Loucy (cell line): ENCODE measurements around the gene GAS2L2.

Experiments used
- H2AFZ ChIP-seq: fragments of 200-600 bp; sonication (generic); 2 replicates; pipeline ENCODE4 v1.6.0; 2016; ENCODE audit warnings: antibody characterized with exemption, mild to moderate bottlenecking, low read length, moderate library complexity
- H3F3A ChIP-seq: fragments of 200-600 bp; 2 replicates; pipeline ENCODE4 v1.6.0; 2016; ENCODE audit warnings: antibody characterized with exemption, low read depth, mild to moderate bottlenecking
- H3K27me3 ChIP-seq: fragments of 200-600 bp; sonication (generic); 2 replicates; pipeline ENCODE4 v1.6.1; 2014; ENCODE audit warnings: low read length, mild to moderate bottlenecking; ENCODE audit not compliant: insufficient read depth, poor library complexity, severe bottlenecking
- H3K36me3 ChIP-seq: fragments of 200-600 bp; sonication (generic); 2 replicates; pipeline ENCODE4 v1.6.1; 2016; ENCODE audit warnings: low read length; ENCODE audit not compliant: insufficient read depth
- H3K4me1 ChIP-seq: fragments of 200-600 bp; sonication (generic); 2 replicates; pipeline ENCODE4 v1.5.1; 2014; ENCODE audit warnings: low read length, mild to moderate bottlenecking; ENCODE audit not compliant: insufficient read depth, poor library complexity, severe bottlenecking
- H3K4me2 ChIP-seq: fragments of 200-600 bp; sonication (generic); 2 replicates; pipeline ENCODE4 v1.6.0; 2014; ENCODE audit warnings: antibody characterized with exemption, low read length, low read depth, mild to moderate bottlenecking; ENCODE audit not compliant: poor library complexity, severe bottlenecking
- H3K4me3 ChIP-seq: fragments of 200-600 bp; sonication (generic); 2 replicates; pipeline ENCODE4 v1.5.1; 2014; ENCODE audit warnings: low read length, mild to moderate bottlenecking, mixed read lengths; ENCODE audit not compliant: poor library complexity, severe bottlenecking
- H3K79me2 ChIP-seq: fragments of 200-600 bp; sonication (generic); 2 replicates; pipeline ENCODE4 v1.6.1; 2014; ENCODE audit warnings: low read length; ENCODE audit not compliant: insufficient read depth
- H3K9ac ChIP-seq: fragments of 200-600 bp; sonication (generic); 2 replicates; pipeline ENCODE4 v1.6.0; 2014; ENCODE audit warnings: mild to moderate bottlenecking, low read depth, low read length, moderate library complexity; ENCODE audit not compliant: poor library complexity, severe bottlenecking
- H3K9me2 ChIP-seq: fragments of 200-600 bp; sonication (generic); replicated peaks from 2 replicates; pipeline ENCODE4 v1.6.1; 2016; ENCODE audit warnings: low read depth, low read length, mixed read lengths
- H3K9me3 ChIP-seq: fragments of 200-600 bp; sonication (generic); 2 replicates; pipeline ENCODE4 v1.6.1; 2014; ENCODE audit warnings: mild to moderate bottlenecking, antibody characterized with exemption, low read length, low read depth; ENCODE audit not compliant: insufficient read depth
- H4K20me1 ChIP-seq: fragments of 200-600 bp; sonication (generic); 2 replicates; pipeline ENCODE4 v1.6.0; 2014; ENCODE audit warnings: antibody characterized with exemption, low read length, mild to moderate bottlenecking; ENCODE audit not compliant: insufficient read depth, poor library complexity, severe bottlenecking
- EZH2phosphoT487 ChIP-seq: fragments of 200-600 bp; IDR thresholded peaks from 2 replicates; pipeline ENCODE4 v1.6.1; 2018; ENCODE audit warnings: antibody characterized with exemption, mild to moderate bottlenecking, moderate library complexity, borderline replicate concordance
- TF ChIP-seq, protein P1 (sequence below): fragments of 200-600 bp; sonication (generic); conservative IDR thresholded peaks from 2 replicates; pipeline ENCODE4 v1.5.1; 2014; ENCODE audit warnings: mild to moderate bottlenecking, antibody characterized with exemption, low read length

GAS2L2 gene

DNA sequence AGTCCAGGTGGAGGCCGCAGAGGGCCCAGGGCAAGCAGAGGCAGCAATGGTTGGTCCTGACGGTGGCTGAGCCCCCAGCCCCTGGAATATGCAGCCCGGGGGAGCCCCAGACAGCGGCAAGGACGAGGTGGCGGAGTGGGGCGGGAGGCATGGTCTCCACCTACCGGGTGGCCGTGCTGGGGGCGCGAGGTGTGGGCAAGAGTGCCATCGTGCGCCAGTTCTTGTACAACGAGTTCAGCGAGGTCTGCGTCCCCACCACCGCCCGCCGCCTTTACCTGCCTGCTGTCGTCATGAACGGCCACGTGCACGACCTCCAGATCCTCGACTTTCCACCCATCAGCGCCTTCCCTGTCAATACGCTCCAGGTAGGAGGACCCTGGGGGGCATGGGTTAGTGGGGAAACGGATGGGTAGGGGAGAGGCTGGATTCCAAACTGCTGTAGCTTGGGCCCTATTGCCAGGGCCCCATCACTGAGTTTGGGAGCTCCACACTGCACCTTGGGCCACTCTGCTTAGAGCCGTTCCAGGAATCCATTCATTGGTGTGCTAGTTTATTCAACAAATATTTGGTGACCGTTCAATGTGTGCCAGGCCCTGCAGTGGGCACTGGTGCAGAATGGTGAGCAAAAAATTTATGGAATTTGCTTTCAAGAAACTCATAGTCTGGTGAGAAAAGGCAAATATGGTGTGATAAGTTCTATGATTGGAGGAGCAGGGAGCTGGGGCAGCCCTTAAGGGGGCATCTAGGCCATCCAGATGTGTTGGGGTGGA, 17.8 kb downstream of the GAS2L2 start:
- Histone ChIP-seq H3K9me2 (no peaks in the 10 kb centered on the region), H3F3A (no peaks in the 10 kb centered on the region), H3K9ac (no peak overlapping the region), H3K27me3 (no peaks in the 10 kb centered on the region), H3K79me2 (no peaks in the 10 kb centered on the region), H3K9me3 (no peaks in the 10 kb centered on the region), H3K4me1 (no peaks in the 10 kb centered on the region), H4K20me1 (no peaks in the 10 kb centered on the region), H2AFZ (no peak overlapping the region), H3K4me2 (no peak overlapping the region), H3K36me3 (no peaks in the 10 kb centered on the region), H3K4me3 (no peak overlapping the region)
- TF ChIP-seq EZH2phosphoT487 = no peak

DNA sequence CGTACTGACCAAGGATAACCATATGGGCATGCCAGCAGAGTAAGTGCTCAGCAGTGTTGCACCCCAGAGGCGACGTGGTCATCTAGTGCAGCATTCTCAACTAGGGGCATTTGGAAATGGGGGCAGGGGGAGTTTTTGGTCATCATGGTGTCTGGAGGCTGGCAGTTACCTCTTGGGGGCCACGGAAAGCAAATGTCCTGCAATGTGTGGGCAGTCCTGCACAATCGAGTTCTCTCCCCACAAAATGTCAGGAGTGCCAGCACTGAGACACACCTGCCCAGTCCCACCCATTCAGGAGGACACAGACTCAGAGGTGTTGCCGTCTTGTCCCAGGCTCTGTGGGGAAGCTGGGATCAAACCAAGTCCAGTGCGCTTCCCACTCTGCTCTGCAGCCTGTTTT, 18.6 kb downstream of the GAS2L2 start:
- no peaks in the 10 kb centered on the region for H3K36me3 ChIP-seq
- H3K4me1 ChIP-seq = no peaks in the 10 kb centered on the region
- no peaks in the 10 kb centered on the region for H3K9me3 ChIP-seq
- no peak overlapping the region for H2AFZ ChIP-seq
- TF ChIP-seq EZH2phosphoT487 = no peak
- TF ChIP-seq, protein P1, sequence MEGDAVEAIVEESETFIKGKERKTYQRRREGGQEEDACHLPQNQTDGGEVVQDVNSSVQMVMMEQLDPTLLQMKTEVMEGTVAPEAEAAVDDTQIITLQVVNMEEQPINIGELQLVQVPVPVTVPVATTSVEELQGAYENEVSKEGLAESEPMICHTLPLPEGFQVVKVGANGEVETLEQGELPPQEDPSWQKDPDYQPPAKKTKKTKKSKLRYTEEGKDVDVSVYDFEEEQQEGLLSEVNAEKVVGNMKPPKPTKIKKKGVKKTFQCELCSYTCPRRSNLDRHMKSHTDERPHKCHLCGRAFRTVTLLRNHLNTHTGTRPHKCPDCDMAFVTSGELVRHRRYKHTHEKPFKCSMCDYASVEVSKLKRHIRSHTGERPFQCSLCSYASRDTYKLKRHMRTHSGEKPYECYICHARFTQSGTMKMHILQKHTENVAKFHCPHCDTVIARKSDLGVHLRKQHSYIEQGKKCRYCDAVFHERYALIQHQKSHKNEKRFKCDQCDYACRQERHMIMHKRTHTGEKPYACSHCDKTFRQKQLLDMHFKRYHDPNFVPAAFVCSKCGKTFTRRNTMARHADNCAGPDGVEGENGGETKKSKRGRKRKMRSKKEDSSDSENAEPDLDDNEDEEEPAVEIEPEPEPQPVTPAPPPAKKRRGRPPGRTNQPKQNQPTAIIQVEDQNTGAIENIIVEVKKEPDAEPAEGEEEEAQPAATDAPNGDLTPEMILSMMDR = no peak
- H3K4me2 ChIP-seq = no peak overlapping the region
- no peaks in the 10 kb centered on the region for H3K27me3 ChIP-seq
- no peaks in the 10 kb centered on the region for H3K79me2 ChIP-seq
- H3K4me3 ChIP-seq = no peak overlapping the region
- no peaks in the 10 kb centered on the region for H4K20me1 ChIP-seq
- no peak overlapping the region for H3K9ac ChIP-seq
- H3K9me2 ChIP-seq = no peaks in the 10 kb centered on the region
- H3F3A ChIP-seq = no peaks in the 10 kb centered on the region

DNA sequence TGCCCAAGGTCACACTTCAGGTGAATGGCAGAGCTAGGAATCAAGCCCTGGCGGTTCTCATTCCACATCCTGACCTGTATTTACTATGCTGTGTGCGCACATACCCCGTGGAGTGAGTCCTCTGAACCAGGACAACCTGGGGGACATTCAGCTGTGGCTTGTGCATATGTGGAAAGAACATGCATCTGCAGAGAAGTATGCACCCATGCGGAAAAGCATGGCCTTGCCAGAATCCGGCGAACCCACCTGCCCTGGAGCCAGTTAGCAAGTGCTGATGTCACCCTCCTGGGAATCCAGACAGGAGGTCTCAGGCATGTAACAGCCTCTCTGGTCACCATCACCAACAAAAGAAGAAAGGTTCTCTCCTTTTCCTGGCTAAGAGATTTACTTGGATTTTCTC, 19.7 kb downstream of the GAS2L2 start:
- no peak overlapping the region for H2AFZ ChIP-seq
- H3K27me3 ChIP-seq = no peaks in the 10 kb centered on the region
- no peak overlapping the region for H3K4me3 ChIP-seq
- H3F3A ChIP-seq = no peaks in the 10 kb centered on the region
- no peak for TF ChIP-seq EZH2phosphoT487
- H3K9ac ChIP-seq = no peak overlapping the region
- no peak overlapping the region for H3K4me2 ChIP-seq
- H3K79me2 ChIP-seq = no peaks in the 10 kb centered on the region
- no peaks in the 10 kb centered on the region for H4K20me1 ChIP-seq
- no peaks in the 10 kb centered on the region for H3K4me1 ChIP-seq
- no peaks in the 10 kb centered on the region for H3K36me3 ChIP-seq
- H3K9me2 ChIP-seq = no peaks in the 10 kb centered on the region
- H3K9me3 ChIP-seq = no peaks in the 10 kb centered on the region

DNA sequence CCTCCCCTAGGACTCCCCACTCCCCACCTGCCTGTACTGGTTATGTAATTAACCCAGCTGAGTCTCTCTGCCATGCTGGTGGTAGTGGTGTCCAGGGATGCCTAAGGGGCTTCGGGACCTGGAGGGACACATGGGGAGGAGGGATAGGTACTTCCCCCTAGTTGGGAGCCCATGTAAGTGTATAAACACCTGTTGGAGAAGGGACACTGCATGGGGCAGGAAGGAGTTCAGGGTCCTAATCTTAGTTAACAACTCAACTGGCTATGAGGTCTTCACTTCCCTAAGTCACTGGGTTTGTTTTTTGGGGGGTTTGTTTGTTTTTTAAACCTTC, 20.3 kb downstream of the GAS2L2 start:
- H3K9ac ChIP-seq = no peak overlapping the region

More for the DNA sequence above, 20.3 kb downstream of the GAS2L2 start:
- Histone ChIP-seq H3K9me2 (no peaks in the 10 kb centered on the region), H3K36me3 (no peaks in the 10 kb centered on the region), H3F3A (no peaks in the 10 kb centered on the region), H3K79me2 (no peaks in the 10 kb centered on the region), H3K27me3 (no peaks in the 10 kb centered on the region), H3K4me2 (no peak overlapping the region), H2AFZ (no peak overlapping the region), H3K4me3 (no peak overlapping the region), H3K9me3 (no peaks in the 10 kb centered on the region), H4K20me1 (no peaks in the 10 kb centered on the region), H3K4me1 (no peaks in the 10 kb centered on the region)
- TF ChIP-seq, protein P1 = no peak
